ENCODE measurements around the gene RCCD1.

DNA sequence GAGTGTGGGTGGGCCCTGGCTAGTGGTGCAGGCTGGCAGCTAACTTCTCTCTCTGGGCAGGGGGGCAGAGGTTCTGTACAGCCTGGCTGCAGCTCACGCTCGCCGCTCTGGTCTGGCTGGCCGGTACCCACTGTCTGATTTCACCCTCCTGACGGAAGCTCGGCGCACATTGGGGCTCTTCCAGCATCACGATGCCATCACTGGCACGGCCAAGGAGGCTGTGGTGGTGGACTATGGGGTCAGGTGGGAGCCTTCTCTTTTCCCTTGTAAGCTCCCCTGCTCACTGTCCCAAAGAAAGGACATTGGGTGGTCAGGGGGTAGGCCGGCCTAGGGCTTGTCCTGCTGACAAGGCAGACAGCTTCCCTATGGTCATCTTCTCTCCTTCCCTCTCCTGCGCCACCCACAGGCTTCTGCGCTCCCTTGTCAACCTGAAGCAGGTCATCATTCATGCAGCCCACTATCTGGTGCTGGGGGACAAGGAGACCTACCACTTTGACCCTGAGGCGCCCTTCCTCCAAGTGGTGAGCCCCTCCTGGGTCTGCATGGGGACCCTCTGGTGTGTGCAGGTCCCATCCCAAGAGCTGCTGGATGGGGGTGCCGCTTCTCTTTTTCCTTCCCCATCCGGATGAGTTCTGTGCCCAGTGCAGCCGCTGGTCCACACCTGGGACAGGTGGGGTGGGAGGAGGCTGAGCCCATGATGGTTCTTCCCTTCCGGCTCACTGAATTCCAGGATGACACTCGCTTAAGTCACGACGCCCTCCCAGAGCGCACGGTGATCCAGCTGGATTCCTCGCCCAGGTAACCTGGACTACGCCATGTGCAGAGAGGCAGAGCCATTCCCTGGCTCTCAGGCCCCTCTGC lies 44.0 kb upstream of the RCCD1 start:
- TF ChIP-seq, protein P1, sequence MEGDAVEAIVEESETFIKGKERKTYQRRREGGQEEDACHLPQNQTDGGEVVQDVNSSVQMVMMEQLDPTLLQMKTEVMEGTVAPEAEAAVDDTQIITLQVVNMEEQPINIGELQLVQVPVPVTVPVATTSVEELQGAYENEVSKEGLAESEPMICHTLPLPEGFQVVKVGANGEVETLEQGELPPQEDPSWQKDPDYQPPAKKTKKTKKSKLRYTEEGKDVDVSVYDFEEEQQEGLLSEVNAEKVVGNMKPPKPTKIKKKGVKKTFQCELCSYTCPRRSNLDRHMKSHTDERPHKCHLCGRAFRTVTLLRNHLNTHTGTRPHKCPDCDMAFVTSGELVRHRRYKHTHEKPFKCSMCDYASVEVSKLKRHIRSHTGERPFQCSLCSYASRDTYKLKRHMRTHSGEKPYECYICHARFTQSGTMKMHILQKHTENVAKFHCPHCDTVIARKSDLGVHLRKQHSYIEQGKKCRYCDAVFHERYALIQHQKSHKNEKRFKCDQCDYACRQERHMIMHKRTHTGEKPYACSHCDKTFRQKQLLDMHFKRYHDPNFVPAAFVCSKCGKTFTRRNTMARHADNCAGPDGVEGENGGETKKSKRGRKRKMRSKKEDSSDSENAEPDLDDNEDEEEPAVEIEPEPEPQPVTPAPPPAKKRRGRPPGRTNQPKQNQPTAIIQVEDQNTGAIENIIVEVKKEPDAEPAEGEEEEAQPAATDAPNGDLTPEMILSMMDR (conservative IDR thresholded peaks at IDR 0.05; ENCODE audit: low read depth, low read length) = no peak
- TF ChIP-seq EZH2 (IDR thresholded peaks at IDR 0.05; ENCODE audit: borderline replicate concordance, low read depth, low read length, poor library complexity, severe bottlenecking) = no peak

All from A673 (cell line).